Measurements from ENCODE around the gene ZDHHC20. TPM values are rescaled to one million over a fixed set of nuclear protein-coding genes. Genes with fewer than 3 reads are reported as not detected.

Gene ZDHHC20
- total RNA-seq, 2 experiments from 2014 or later = 48.0 to 50.7 TPM

DNA sequence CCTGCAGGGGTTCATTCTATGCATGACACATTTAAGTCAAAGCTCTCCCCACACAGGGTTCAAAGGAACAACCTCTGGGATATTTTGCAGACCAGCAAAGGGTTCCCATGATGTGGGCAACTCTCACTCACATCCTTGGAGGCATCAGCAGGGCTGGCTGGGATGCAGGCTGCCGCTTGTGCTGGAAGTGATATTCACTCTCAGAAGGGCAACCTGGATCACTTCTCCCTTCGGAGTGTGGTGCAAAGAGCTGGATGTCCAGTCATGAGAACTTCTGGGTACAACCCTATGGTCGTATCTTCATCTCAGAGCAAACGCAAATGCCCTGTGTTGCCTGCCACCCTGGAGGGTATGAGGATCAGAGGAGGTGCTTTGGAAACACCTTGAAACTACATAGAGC lies 98.6 kb downstream of the ZDHHC20 start:
- intact Hi-C loops (cut with micrococcal nuclease) = no loop called here
- CTCF ChIA-PET = no interaction called here
- H3K27me3 Mint-ChIP-seq (ENCODE audit: low read depth) = no peaks in the 10 kb centered on the region
- no peak for DNase-seq
- no peak overlapping the region for H3K27ac Mint-ChIP-seq
- H3K36me3 Mint-ChIP-seq (ENCODE audit: low read depth) = no peaks in the 10 kb centered on the region
- H3K4me3 Mint-ChIP-seq = no peak overlapping the region
- H3K4me1 Mint-ChIP-seq (ENCODE audit: low read depth) = peaks cover 4% of the 10 kb centered on the region
- no peaks in the 10 kb centered on the region for H3K9me3 Mint-ChIP-seq

DNA sequence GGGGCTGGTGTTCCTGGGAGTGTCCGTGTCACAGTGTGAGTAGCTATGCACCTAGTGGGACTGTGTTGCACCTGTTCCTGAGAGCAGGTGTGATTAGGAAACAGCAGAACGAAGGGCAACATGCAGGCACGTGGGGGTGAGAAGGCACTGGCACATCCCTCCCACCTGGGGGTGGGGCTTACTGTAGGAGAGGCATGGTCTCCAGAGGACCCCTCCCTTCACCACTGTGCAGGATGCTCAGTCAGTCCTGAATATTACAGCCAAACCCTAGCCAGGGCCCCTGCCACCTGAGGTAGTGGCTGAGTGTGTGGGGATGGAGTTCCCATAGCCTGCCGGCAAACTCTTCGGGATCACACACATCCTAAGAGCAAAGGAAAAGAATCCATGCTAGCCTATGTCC lies 99.2 kb downstream of the ZDHHC20 start:
- no peak overlapping the region for H3K27ac Mint-ChIP-seq
- CTCF ChIA-PET = no interaction called here
- DNase-seq = no peak
- H3K4me3 Mint-ChIP-seq = no peak overlapping the region
- H3K9me3 Mint-ChIP-seq = no peaks in the 10 kb centered on the region
- no peaks in the 10 kb centered on the region for H3K27me3 Mint-ChIP-seq (ENCODE audit: low read depth)
- H3K4me1 Mint-ChIP-seq (ENCODE audit: low read depth) = no peaks in the 10 kb centered on the region
- intact Hi-C loops (cut with micrococcal nuclease) = no loop called here
- no peaks in the 10 kb centered on the region for H3K36me3 Mint-ChIP-seq (ENCODE audit: low read depth)

DNA sequence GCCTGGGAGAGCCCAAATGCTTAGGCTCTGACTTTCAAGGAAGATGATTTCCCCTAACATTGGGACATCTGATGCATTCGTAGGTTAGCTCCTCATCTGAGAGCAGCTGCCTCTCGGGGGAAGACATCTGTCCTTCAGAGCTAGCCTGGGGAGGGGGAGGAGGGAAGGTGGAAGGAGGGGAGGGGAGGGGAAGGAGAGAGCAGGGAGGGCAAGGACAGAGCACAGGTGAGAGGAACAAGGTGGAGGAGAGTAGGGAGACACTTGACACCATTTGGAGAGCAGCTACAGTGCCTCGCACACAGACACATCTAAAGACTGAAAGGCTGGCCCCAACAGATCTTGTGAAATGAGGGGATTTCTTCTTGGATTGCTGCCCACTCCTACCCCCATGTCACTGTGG lies 103.8 kb downstream of the ZDHHC20 start:
- no peak overlapping the region for H3K4me3 Mint-ChIP-seq

DNA sequence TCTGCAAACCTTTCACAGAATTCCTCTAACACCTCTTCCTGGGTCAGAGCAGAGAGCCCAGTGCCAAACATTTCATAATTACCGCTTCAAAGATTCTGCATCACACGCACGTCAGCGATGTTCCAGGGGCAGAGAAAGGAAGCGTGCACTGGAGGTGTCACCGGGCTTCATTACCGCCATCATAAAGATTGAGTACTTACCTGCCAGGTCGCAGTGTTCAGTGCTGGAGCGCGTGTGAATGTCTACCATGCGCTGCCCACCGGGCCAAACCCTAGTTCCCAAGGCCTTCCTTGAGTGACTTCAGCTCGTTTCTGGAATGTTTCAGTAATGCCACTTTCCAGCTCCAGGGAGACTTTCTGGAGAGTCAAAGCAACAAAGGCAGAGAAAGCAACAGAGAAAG lies 104.4 kb downstream of the ZDHHC20 start:
- intact Hi-C loops (cut with micrococcal nuclease) = no loop called here
- no peaks in the 10 kb centered on the region for H3K4me1 Mint-ChIP-seq (ENCODE audit: low read depth)
- H3K4me3 Mint-ChIP-seq = no peak overlapping the region
- no peak for DNase-seq
- CTCF ChIA-PET = no interaction called here
- no peak overlapping the region for H3K27ac Mint-ChIP-seq
- H3K9me3 Mint-ChIP-seq = peaks cover 5% of the 10 kb centered on the region
- no peaks in the 10 kb centered on the region for H3K27me3 Mint-ChIP-seq (ENCODE audit: low read depth)
- no peaks in the 10 kb centered on the region for H3K36me3 Mint-ChIP-seq (ENCODE audit: low read depth)

More for the DNA sequence above, 103.8 kb downstream of the ZDHHC20 start:
- Mint-ChIP-seq H3K27me3 (ENCODE audit: low read depth) (no peaks in the 10 kb centered on the region), H3K27ac (no peak overlapping the region), H3K4me1 (ENCODE audit: low read depth) (no peaks in the 10 kb centered on the region), H3K36me3 (ENCODE audit: low read depth) (no peaks in the 10 kb centered on the region), H3K9me3 (peaks cover 5% of the 10 kb centered on the region)
- CTCF ChIA-PET = no interaction called here
- intact Hi-C loops (cut with micrococcal nuclease) = no loop called here
- DNase-seq = no peak

DNA sequence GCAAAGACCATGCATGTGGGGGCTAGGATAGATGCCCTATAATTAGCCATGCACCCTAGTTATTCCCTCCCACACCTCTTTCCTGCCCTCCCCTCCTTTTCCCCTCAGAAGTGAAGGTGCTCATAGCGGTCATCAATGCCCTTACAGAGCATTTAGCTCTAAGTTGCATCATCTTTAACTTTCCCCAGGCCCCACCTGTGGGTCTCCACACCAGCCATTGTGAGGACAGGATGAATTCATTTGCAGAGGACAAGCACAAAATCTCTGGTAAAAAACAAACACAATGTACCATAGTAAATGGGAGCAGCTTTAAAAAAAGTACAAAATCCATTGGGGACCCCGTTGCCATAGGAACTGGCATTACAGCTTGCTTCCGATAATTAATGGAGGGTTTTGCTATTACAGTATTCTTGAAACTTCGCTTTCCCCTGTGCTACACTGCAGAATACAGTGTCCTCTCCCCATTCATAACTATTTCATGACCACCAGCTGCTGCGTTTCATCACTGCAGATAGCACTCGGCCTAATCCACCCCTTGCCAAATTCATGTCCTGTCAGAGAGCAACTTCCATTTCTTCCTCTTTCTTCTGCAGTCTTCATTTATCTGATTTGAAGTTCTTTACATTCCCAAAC lies 110.5 kb downstream of the ZDHHC20 start:
- CTCF ChIA-PET = interaction anchor here (0.9 kb wide), 1 partner anchor 128 kb away, joined by 3 read pairs; no protein-coding TSS in a partner anchor
- H3K27ac Mint-ChIP-seq = no peak overlapping the region

DNA sequence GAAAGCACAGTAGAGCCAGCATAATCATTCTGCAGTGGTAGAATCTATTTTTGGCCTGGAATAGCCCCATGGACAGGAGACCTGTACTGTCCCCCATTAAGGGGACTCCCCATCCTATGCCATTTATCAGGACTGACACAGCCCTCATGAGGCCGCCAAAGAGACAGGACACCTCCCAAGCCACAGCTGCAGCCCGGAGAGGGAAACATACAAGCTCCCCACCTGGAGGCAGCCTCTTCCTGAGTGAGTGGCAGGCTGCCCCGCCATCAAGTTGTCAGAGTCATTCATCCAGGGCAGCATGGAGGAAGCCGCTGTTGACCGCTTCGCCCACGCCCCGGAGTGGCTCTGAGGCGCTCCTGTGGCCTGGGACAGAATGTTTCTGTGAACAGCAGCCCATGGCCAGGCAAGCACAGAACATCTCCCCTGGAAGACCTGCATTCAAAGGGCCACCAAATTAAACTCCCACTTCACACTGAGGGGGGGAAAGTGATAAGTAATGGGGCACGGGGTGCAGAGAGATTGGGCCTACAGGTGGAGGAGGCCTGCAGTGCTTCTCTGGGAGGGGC lies 111.3 kb downstream of the ZDHHC20 start:
- H3K4me1 Mint-ChIP-seq (ENCODE audit: low read depth) = peaks cover 21% of the 10 kb centered on the region
- no peak for DNase-seq
- H3K4me3 Mint-ChIP-seq = no peak overlapping the region
- CTCF ChIA-PET = interaction anchor here (0.9 kb wide), 1 partner anchor 129 kb away, joined by 3 read pairs; no protein-coding TSS in a partner anchor
- H3K36me3 Mint-ChIP-seq (ENCODE audit: low read depth) = no peaks in the 10 kb centered on the region
- no peak overlapping the region for H3K27ac Mint-ChIP-seq
- no peaks in the 10 kb centered on the region for H3K27me3 Mint-ChIP-seq (ENCODE audit: low read depth)
- intact Hi-C loops (cut with micrococcal nuclease) = no loop called here
- no peaks in the 10 kb centered on the region for H3K9me3 Mint-ChIP-seq

More for the DNA sequence above, 110.5 kb downstream of the ZDHHC20 start:
- intact Hi-C loops (cut with micrococcal nuclease) = no loop called here
- Mint-ChIP-seq H3K4me3 (no peak overlapping the region), H3K27me3 (ENCODE audit: low read depth) (no peaks in the 10 kb centered on the region), H3K36me3 (ENCODE audit: low read depth) (no peaks in the 10 kb centered on the region), H3K9me3 (no peaks in the 10 kb centered on the region), H3K4me1 (ENCODE audit: low read depth) (peaks cover 16% of the 10 kb centered on the region)
- DNase-seq = no peak

DNA sequence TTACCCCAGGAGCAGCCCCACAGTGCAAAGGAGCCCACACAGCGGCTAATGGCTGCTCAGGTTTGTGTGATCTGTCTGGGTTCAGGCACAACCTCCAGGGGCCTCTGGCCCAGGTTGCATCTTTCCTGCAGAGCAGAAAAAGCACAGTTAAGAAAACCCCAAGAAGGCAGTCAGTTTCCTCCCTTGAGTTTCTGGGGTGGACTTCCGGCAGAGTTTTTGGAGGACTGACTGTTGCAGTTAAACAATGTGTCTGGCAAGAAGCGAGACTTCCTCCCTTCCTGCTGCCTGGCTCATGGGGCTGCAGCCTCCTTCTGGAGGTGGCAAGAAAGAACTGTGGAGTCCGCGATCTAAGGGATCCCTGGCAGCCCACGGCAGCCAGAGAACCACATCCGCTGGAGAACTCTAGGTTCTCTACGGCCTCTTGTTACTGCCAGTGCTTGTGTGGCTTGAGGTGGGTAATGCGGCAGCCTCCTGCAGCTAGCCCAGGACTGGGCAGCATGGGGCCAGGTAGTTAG lies 114.4 kb downstream of the ZDHHC20 start:
- CTCF ChIA-PET = interaction anchor here (0.6 to 1.4 kb wide), 3 partner anchors 12 to 132 kb away, joined by 3 to 5 read pairs (median 3); no protein-coding TSS in a partner anchor
- DNase-seq = peak; percentile 48
- Mint-ChIP-seq H3K9me3 (no peaks in the 10 kb centered on the region), H3K27ac (peak overlapping the region; percentile 78), H3K27me3 (ENCODE audit: low read depth) (no peaks in the 10 kb centered on the region), H3K36me3 (ENCODE audit: low read depth) (no peaks in the 10 kb centered on the region), H3K4me1 (ENCODE audit: low read depth) (peaks cover 25% of the 10 kb centered on the region), H3K4me3 (peak overlapping the region; percentile 36)
- intact Hi-C loops (cut with micrococcal nuclease) = loop anchor here (2.0 kb wide), 2 partner anchors 20 to 48 kb away; no protein-coding TSS in a partner anchor

DNA sequence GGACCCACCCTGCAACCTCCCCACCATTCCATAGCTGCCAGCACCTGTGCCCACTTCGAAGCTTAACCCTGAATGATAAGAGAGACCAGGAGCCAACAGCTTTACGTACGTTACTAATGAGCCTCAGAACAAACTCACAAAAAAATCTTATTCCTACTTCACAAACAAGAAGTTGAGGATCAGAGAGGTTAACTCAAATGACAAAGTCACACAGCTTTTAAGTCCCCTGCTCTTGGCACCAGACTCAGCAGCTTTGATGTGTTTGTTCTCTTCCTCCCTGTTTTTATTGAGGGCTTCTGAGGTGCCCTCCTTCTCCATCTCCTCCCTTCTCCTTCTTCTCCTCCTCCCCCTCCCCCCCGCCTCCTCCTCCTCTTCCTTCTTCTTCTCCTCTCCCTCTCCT lies 115.4 kb downstream of the ZDHHC20 start:
- CTCF ChIA-PET = interaction anchor here (1.4 to 3.2 kb wide), 3 partner anchors 46 to 133 kb away, joined by 4 to 11 read pairs (median 5); no protein-coding TSS in a partner anchor
- intact Hi-C loops (cut with micrococcal nuclease) = loop anchor here (2.0 kb wide), 2 partner anchors 19 to 47 kb away; no protein-coding TSS in a partner anchor
- no peak for DNase-seq
- no peaks in the 10 kb centered on the region for H3K9me3 Mint-ChIP-seq
- H3K36me3 Mint-ChIP-seq (ENCODE audit: low read depth) = no peaks in the 10 kb centered on the region
- no peak overlapping the region for H3K4me3 Mint-ChIP-seq
- H3K27me3 Mint-ChIP-seq (ENCODE audit: low read depth) = no peaks in the 10 kb centered on the region
- peak overlapping the region; percentile 18 for H3K27ac Mint-ChIP-seq
- H3K4me1 Mint-ChIP-seq (ENCODE audit: low read depth) = peaks cover 25% of the 10 kb centered on the region

DNA sequence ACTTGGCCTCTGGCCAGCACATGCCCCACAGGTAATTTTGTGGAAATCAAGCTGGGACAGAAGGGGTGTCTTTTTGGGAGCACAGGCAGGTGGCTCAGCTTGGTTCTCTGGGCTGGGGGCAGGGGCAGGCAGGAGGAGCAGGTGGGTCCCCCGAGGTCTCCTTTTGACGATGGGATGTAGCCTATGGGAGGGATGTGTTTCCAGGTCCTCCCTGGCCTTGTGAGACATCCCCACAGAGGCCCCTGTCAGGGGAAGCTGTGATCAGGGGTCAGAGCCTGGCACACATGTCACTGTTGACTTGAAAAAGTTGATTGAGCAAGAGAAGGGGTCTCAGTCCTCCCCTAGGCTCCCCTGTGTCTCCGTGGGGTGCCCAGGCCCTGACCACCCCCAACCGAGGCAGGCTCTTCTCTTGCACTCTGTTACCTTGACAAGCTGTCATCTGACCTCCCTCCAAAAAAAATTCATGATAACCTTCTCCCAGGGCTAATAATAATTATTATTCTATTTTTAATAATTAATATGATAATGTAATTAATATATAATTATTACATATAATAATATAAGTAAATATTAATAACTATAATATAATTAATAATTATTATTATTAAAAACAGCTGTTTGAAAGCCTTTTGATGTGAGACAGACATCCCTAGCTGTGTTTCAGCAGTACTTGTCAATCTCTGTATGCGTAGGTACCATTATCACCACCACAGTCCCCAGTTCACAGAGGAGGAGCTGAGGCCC lies 116.2 kb downstream of the ZDHHC20 start:
- CTCF ChIA-PET = interaction anchor here (0.8 to 3.2 kb wide), 3 partner anchors 44 to 134 kb away, joined by 3 to 11 read pairs (median 4); no protein-coding TSS in a partner anchor
- intact Hi-C loops (cut with micrococcal nuclease) = no loop called here
- peaks cover 25% of the 10 kb centered on the region for H3K4me1 Mint-ChIP-seq (ENCODE audit: low read depth)
- no peak overlapping the region for H3K4me3 Mint-ChIP-seq
- H3K9me3 Mint-ChIP-seq = no peaks in the 10 kb centered on the region
- H3K27ac Mint-ChIP-seq = no peak overlapping the region
- H3K36me3 Mint-ChIP-seq (ENCODE audit: low read depth) = no peaks in the 10 kb centered on the region
- DNase-seq = no peak
- no peaks in the 10 kb centered on the region for H3K27me3 Mint-ChIP-seq (ENCODE audit: low read depth)

DNA sequence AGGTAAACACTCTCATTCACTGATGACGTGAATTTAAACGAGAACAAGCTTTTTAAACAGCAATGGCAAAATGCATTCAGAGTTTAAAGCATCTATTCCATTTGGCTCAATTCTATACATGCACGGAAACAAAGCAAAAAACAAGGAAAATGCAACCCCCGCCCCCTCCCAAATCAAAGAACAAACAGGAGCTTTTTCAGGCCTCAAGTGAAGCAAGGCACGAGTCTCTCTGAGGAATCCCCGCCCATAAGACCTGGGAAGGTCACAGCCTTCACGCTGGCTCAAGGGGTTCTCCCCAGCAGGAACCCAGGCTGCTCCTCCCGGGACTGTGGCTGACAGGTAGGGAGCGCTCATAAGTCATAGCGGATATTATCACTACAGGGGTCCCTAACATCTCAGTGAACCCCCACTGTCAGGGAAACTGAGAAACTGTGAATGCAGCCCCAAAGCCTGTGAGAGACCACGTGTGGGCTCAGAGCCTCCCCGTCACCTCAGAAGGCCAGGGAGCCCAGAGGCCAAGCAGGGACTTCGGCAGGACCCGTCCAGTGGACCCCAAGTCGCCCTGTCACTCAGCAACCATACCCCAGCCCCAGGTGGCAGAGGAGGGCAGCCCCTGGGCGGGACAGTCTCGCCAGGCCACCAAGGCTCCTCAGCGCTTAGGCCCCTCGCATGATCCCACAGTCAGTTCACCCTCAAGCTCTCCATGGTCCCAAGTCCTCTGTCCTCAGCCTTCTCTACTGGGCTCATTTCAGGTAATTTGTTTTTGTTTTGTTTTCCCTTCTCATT lies 117.3 kb downstream of the ZDHHC20 start:
- H3K36me3 Mint-ChIP-seq (ENCODE audit: low read depth) = no peaks in the 10 kb centered on the region
- H3K9me3 Mint-ChIP-seq = no peaks in the 10 kb centered on the region
- no peaks in the 10 kb centered on the region for H3K27me3 Mint-ChIP-seq (ENCODE audit: low read depth)
- peaks cover 25% of the 10 kb centered on the region for H3K4me1 Mint-ChIP-seq (ENCODE audit: low read depth)
- intact Hi-C loops (cut with micrococcal nuclease) = no loop called here
- H3K4me3 Mint-ChIP-seq = no peak overlapping the region
- H3K27ac Mint-ChIP-seq = no peak overlapping the region
- DNase-seq = no peak
- CTCF ChIA-PET = interaction anchor here (3.2 kb wide), 1 partner anchor 44 kb away, joined by 11 read pairs; no protein-coding TSS in a partner anchor

DNA sequence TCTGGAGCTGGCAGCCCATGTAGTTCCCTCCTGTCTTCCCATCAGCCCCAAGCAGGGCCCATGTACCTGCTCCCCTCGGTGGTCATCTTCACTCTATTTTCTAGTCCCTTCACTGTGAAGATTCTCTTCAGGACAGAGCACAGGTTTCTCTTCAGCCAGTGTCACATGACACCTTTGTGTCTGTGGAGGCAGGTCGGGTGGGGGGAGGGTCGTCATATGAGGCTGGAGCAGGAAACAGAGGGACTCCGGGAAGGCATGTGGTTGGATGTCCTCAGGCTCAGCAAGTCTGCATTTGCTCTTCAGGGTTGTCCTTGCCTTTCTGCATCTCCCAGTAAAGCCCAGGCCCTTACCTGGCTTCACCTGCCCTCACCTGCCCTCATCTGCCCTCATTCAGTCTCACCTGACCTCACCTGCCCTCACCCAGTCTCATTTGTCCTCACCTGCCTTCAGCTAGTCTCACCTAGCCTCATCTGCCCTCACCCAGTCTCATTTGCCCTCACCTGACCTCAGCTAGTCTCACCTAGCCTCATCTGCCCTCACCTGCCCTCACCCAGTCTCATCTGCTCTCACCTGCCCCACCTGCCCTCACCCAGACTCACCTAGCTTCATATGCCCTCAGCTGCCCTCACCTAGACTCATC lies 120.3 kb downstream of the ZDHHC20 start:
- H3K4me3 Mint-ChIP-seq = no peak overlapping the region
- no peaks in the 10 kb centered on the region for H3K9me3 Mint-ChIP-seq
- H3K27me3 Mint-ChIP-seq (ENCODE audit: low read depth) = no peaks in the 10 kb centered on the region
- intact Hi-C loops (cut with micrococcal nuclease) = loop anchor here (5.0 kb wide), 1 partner anchor 139 kb away; no protein-coding TSS in a partner anchor
- peaks cover 10% of the 10 kb centered on the region for H3K4me1 Mint-ChIP-seq (ENCODE audit: low read depth)
- H3K27ac Mint-ChIP-seq = no peak overlapping the region
- H3K36me3 Mint-ChIP-seq (ENCODE audit: low read depth) = no peaks in the 10 kb centered on the region
- CTCF ChIA-PET = no interaction called here
- no peak for DNase-seq
